ENCODE results near the gene ZNF45. TPM values are rescaled to one million over a fixed set of nuclear protein-coding genes. Genes with fewer than 3 reads are reported as not detected.

Gene ZNF45
- total and polyA plus RNA-seq, 2 of the 13 experiments (the other 11 are each of a cell fraction or from before 2014, with no cell fraction given), result 2.4 to 11.3 TPM

DNA sequence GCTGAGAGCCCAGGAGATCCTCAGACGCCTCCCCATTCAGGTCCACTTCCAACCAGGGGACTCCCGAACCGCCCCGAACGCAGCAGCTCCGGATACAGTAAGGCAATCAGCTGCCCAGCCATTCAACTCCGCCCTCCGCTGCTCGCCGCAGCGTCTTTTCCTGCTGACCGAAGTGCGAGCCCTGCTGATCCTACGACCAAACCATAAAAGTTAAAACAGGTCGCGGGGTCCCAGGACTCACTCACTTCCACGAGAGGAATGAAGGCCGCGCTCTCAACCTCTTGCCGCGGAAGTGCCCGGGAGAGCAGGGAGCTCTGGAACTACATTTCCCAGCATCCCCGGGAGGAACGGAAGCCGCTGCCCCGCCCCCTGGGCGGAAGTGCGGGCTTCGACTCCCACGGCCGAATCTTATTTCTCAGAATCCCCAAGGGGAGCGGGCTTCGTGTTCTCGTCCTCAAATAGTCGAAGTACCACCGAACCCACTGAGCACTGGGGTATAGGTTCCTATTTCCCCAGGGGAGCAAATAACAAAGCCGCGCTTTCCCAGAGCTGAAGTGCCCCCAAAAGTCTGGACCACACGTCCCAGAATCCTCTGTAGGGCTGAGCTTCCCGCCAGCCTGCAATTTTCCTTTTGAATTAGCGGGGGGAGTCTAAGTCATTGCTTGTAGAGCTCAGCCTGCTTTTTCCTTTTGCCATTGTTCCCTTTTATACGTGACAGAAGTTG is at the start of gene ZNF45 (continued):
- TF ChIP-seq SNAPC4 (CRISPR knock-in tag; IDR thresholded peaks at IDR 0.05) (peak; percentile 78; the same call in 1 of the 2 replicates), SCMH1 (CRISPR knock-in tag; IDR thresholded peaks at IDR 0.05; ENCODE audit: borderline replicate concordance) (no peak), ATF7 (IDR thresholded peaks at IDR 0.05) (no peak), ATF7 (CRISPR knock-in tag; IDR thresholded peaks at IDR 0.05) (no peak), ATRX (CRISPR knock-in tag; IDR thresholded peaks at IDR 0.05; ENCODE audit: borderline replicate concordance) (no peak), STAT5B (CRISPR knock-in tag; IDR thresholded peaks at IDR 0.05) (no peak), ZNF607 (CRISPR knock-in tag; IDR thresholded peaks at IDR 0.05; ENCODE audit: borderline replicate concordance) (no peak), AFF4 (CRISPR knock-in tag; IDR thresholded peaks at IDR 0.05) (no peak), MED13 (CRISPR knock-in tag; IDR thresholded peaks at IDR 0.05) (no peak), SAFB2 (CRISPR knock-in tag; IDR thresholded peaks at IDR 0.05; ENCODE audit: borderline replicate concordance, low read depth) (no peak), YEATS2 (CRISPR knock-in tag; IDR thresholded peaks at IDR 0.05; ENCODE audit: borderline replicate concordance) (peak; percentile 77; the same call in 1 of the 2 replicates), TBP (CRISPR knock-in tag; IDR thresholded peaks at IDR 0.05) (no peak), ERF (CRISPR knock-in tag; IDR thresholded peaks at IDR 0.05) (peak; percentile 74; the same call in 1 of the 2 replicates), SPEN (CRISPR knock-in tag; IDR thresholded peaks at IDR 0.05; ENCODE audit: low read depth) (peak; percentile 85), ZNF75D (CRISPR knock-in tag; IDR thresholded peaks at IDR 0.05; ENCODE audit: borderline replicate concordance) (no peak), ZNF557 (CRISPR knock-in tag; IDR thresholded peaks at IDR 0.05) (no peak), ZNF629 (CRISPR knock-in tag; conservative IDR thresholded peaks at IDR 0.05) (no peak), CAMTA2 (CRISPR knock-in tag; IDR thresholded peaks at IDR 0.05; ENCODE audit: borderline replicate concordance) (no peak)
- TF ChIP-seq, protein P1, sequence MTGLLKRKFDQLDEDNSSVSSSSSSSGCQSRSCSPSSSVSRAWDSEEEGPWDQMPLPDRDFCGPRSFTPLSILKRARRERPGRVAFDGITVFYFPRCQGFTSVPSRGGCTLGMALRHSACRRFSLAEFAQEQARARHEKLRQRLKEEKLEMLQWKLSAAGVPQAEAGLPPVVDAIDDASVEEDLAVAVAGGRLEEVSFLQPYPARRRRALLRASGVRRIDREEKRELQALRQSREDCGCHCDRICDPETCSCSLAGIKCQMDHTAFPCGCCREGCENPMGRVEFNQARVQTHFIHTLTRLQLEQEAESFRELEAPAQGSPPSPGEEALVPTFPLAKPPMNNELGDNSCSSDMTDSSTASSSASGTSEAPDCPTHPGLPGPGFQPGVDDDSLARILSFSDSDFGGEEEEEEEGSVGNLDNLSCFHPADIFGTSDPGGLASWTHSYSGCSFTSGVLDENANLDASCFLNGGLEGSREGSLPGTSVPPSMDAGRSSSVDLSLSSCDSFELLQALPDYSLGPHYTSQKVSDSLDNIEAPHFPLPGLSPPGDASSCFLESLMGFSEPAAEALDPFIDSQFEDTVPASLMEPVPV (CRISPR knock-in tag; IDR thresholded peaks at IDR 0.05), result 0 out of 2 replicates have a peak, but pooled peaks have one; percentile 49
